Endothelial cell of umbilical vein (primary cell): ENCODE measurements around the gene CACNB1. TPM values are rescaled to one million over a fixed set of nuclear protein-coding genes. Genes with fewer than 3 reads are reported as not detected.

ENCODE experiments used
- BruUV-seq: library from RNA; stranded (reverse); fragments of 400-500 nt; replicated peaks from 2 replicates; lab custom pipeline; 2021; lab: Mats Ljungman, UMichigan
- CTCF ChIA-PET: fragments of 300-600, 350-600 bp; sonication (Branson Sonifier 250); formaldehyde crosslinking; loops from one replicate; lab custom pipeline; 2021; ENCODE audit warnings: antibody characterized with exemption, inconsistent platforms; lab: Charles Lee
- POLR2A ChIA-PET: fragments of 300-600, 350-600 bp; sonication (Branson Sonifier 250); formaldehyde crosslinking; loops from one replicate; lab custom pipeline; 2021; ENCODE audit warnings: antibody characterized with exemption, inconsistent platforms; lab: Charles Lee
- DNase-seq: peaks from one replicate; pipeline ENCODE4 v3.0.0-alpha.2; 2011; ENCODE audit warnings: low read depth, low spot score
- FAIRE-seq: peaks from 2 replicates; lab custom pipeline; 2011; peaks lifted over from hg19 to GRCh38; lab: Jason Lieb, UNC
- H2AFZ ChIP-seq: 2 replicates; pipeline ENCODE4 v1.6.0; 2012; ENCODE audit warnings: low read depth, low read length, control low read depth, inconsistent platforms
- H3K27ac ChIP-seq: 2 replicates; pipeline ENCODE4 v1.5.1; 2011; ENCODE audit warnings: low read depth, mild to moderate bottlenecking, control low read depth, low read length, moderate library complexity; ENCODE audit not compliant: insufficient read depth
- H3K27me3 ChIP-seq, 2 experiments: 2 replicates each; pipeline versions ENCODE4 v1.6.0 to v1.6.1; 2011; ENCODE audit warnings: low read length in 2 of 2, mixed read lengths in 1 of 2; ENCODE audit not compliant: control insufficient read depth in 2 of 2, insufficient read depth in 2 of 2
- H3K36me3 ChIP-seq, 2 experiments: 2 replicates in 1 of 2; 3 replicates in 1 of 2; pipeline ENCODE4 v1.5.1; 2011; ENCODE audit warnings: low read length in 2 of 2, mild to moderate bottlenecking in 1 of 2, moderate library complexity in 1 of 2; ENCODE audit not compliant: control insufficient read depth in 2 of 2, insufficient read depth in 2 of 2; ENCODE audit errors: extremely low read depth in 1 of 2
- H3K4me1 ChIP-seq: 3 replicates; pipeline ENCODE4 v1.5.1; 2011; ENCODE audit warnings: mild to moderate bottlenecking, low read length; ENCODE audit not compliant: control insufficient read depth, insufficient read depth; ENCODE audit errors: extremely low read depth
- H3K4me2 ChIP-seq: 2 replicates; pipeline ENCODE4 v1.6.1; 2011; ENCODE audit warnings: low read length, control low read depth, mixed read lengths; ENCODE audit not compliant: insufficient read depth
- H3K4me3 ChIP-seq, 3 experiments: fragments of 200-600 bp in 1 of 3; sonication (generic), shearing (Covaris generic) in 1 of 3; replicated peaks in 1 of 3; 2 replicates each; pipeline ENCODE4 v1.5.1; 2011 to 2016; ENCODE audit warnings: control low read depth in 3 of 3, low read length in 3 of 3, mild to moderate bottlenecking in 2 of 3, inconsistent platforms in 1 of 3, low read depth in 1 of 3, moderate library complexity in 1 of 3; ENCODE audit not compliant: insufficient read depth in 1 of 3
- H3K79me2 ChIP-seq: 2 replicates; pipeline ENCODE4 v1.6.0; 2012; ENCODE audit warnings: low read length, inconsistent platforms; ENCODE audit not compliant: control insufficient read depth, insufficient read depth
- H3K9ac ChIP-seq: replicated peaks from 2 replicates; pipeline ENCODE3; 2011; ENCODE audit warnings: low read length, control low read depth; ENCODE audit not compliant: insufficient read depth; ENCODE audit errors: extremely low read depth
- H3K9me1 ChIP-seq: replicated peaks from 3 replicates; pipeline ENCODE4 v1.6.0; 2011; ENCODE audit warnings: mild to moderate bottlenecking, low read length; ENCODE audit not compliant: control insufficient read depth, insufficient read depth; ENCODE audit errors: extremely low read depth
- H3K9me3 ChIP-seq: replicated peaks from 2 replicates; pipeline ENCODE4 v1.5.1; 2012; ENCODE audit warnings: low read length, inconsistent platforms; ENCODE audit not compliant: control insufficient read depth, insufficient read depth
- H4K20me1 ChIP-seq: replicated peaks from 2 replicates; pipeline ENCODE3; 2011; ENCODE audit warnings: mild to moderate bottlenecking, low read length; ENCODE audit not compliant: control insufficient read depth, insufficient read depth; ENCODE audit errors: extremely low read depth
- EZH2 ChIP-seq: IDR thresholded peaks from 2 replicates; pipeline ENCODE4 v1.6.1; 2012; ENCODE audit warnings: borderline replicate concordance, low read depth, mild to moderate bottlenecking, moderate library complexity, low read length, inconsistent platforms; ENCODE audit not compliant: severe bottlenecking
- FOS ChIP-seq: IDR thresholded peaks from 2 replicates; pipeline ENCODE4 v1.6.1; 2011; ENCODE audit warnings: mild to moderate bottlenecking, low read length, moderate library complexity, borderline replicate concordance; ENCODE audit not compliant: insufficient read depth
- GATA2 ChIP-seq: IDR thresholded peaks from 2 replicates; pipeline ENCODE4 v1.7.0; 2011; ENCODE audit warnings: low read depth, mild to moderate bottlenecking, moderate library complexity, mixed read lengths, low read length; ENCODE audit not compliant: insufficient read length, insufficient read depth
- JUN ChIP-seq: IDR thresholded peaks from 2 replicates; pipeline ENCODE4 v1.6.1; 2011; ENCODE audit warnings: borderline replicate concordance, low read depth; ENCODE audit not compliant: insufficient read length, insufficient read depth
- MAX ChIP-seq: IDR thresholded peaks from 2 replicates; pipeline ENCODE4 v1.6.1; 2011; ENCODE audit not compliant: insufficient read depth, insufficient read length
- POLR2AphosphoS5 ChIP-seq: IDR thresholded peaks from 2 replicates; pipeline ENCODE4 v1.6.1; 2012; ENCODE audit warnings: low read depth, mild to moderate bottlenecking, control low read depth, low read length, moderate library complexity; ENCODE audit not compliant: insufficient read depth
- dilution Hi-C: fragments of 300-500 bp; cut with MboI; formaldehyde crosslinking; loops from one replicate; pipeline ENCODE4 v1.15.0; 2019; ENCODE audit warnings: low sequenced_read_pairs; ENCODE audit not compliant: extremely low pct_ligation_motif_present
- intact Hi-C: fragments of 100-400 bp; cut with micrococcal nuclease; formaldehyde crosslinking; loops from one replicate; pipeline ENCODE4 v1.10.0; 2022
- polyA plus RNA-seq, 4 experiments: library from polyadenylated mRNA; depleted of rRNA in 3 of 4; stranded (reverse) in 3 of 4; unstranded in 1 of 4; fragments of >200 nt; gene quantifications; 2 replicates each; pipeline versions ENCODE4 v1.2.1 to v1.2.3, GENCODE V29; 2011 to 2012; ENCODE audit warnings: missing spikeins in 1 of 4
- total RNA-seq: library from RNA; stranded (reverse); gene quantifications from 2 replicates; pipeline ENCODE4 v1.2.3, GENCODE V29; 2021

Gene CACNB1
- total and polyA plus RNA-seq, 2 donors (not counting 3 experiments of a cell fraction or from before 2014, with no cell fraction given): 4.7 to 12.3 TPM

- Histone ChIP-seq H3K4me3 (no peak overlapping the region), H3K36me3 (peaks cover 5 to 6% of the 10 kb centered on the region in 2 experiments), H3K4me1 (peaks cover 12% of the 10 kb centered on the region), H3K79me2 (no peaks in the 10 kb centered on the region), H4K20me1 (no peaks in the 10 kb centered on the region), H3K27me3 (no peaks in the 10 kb centered on the region), H3K4me2 (no peak overlapping the region), H3K9ac (no peak overlapping the region), H3K9me3 (no peaks in the 10 kb centered on the region), H3K9me1 (no peaks in the 10 kb centered on the region), H3K27ac (no peak overlapping the region), H2AFZ (no peak overlapping the region)
- no peak for DNase-seq
- intact Hi-C loops (no loop called here), dilution Hi-C loops (no loop called here)
- ChIA-PET CTCF (interaction anchor here (0.9 to 11.0 kb wide), 14 partner anchors 8 to 414 kb away, joined by 3 to 130 read pairs (median 13); partner anchors contain the start of genes ARL5C, CACNB1, PLXDC1 and RPL19), POLR2A (no interaction called here)
- no TSS peak for BruUV-seq
- TF ChIP-seq MAX (no peak), JUN (peak; percentile 53), EZH2 (no peak), POLR2AphosphoS5 (peak; percentile 27), FOS (peak; percentile 37), GATA2 (no peak)
- peak; percentile 79 for FAIRE-seq
Observed at GRCh38 chr17:39175695-39176093, 21.8 kb downstream of the CACNB1 start.
